Measurements from ENCODE around the gene CCDC17.

CCDC17 gene

DNA sequence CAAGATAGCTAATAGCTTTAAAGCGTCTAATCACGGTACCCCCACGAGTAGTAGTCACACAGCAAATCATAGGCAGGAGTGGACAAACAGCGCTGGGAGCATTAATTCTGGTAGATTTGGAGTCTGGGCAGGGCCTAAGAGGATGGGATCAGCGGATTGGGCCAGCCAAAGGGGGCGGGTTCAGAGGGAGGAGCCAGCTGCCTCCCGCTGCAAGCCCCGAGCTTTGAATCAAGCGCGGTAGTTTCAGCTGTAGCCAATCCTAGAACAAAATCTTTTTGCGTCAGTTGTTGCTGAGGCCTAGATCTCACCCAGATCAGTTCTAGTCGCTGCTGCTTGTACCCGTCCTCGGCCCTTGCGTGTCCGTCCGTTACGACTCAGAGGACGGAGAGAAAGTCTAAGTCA, 40.6 kb downstream of the CCDC17 start:
- peak; percentile 81 for DNase-seq (ENCODE audit: low read depth)

GRCh38 chr1:45574105-45574626, 49.7 kb downstream of the CCDC17 start:
- DNase-seq (ENCODE audit: low read depth), result no peak

DNA sequence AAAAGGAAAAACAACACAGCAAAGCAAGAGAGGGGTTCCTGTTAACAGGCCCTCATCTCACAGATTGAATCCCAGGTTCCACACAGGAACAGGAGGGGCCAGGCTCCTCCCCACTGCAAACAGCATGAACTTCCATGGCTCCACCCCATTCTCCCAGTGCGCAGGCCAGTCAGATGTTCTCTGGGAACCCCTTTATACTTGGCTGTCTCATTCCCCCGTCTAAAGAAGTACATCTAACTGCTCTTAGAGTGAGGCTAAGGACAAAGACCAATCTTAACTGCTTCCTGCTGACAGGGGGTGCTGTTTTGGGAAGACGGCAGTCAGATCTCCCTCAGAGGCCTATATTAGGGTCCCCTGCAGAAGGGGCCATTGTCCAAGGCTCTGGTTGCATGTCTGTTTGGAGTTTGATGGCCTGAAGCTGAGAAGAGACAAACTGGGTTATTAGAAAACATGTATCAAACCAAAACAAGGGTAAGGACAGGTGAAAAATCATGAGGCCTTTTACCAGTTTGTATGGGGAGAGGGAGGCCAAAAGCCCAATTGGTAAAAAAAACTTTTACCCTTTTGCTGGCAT, 50.5 kb downstream of the CCDC17 start:
- DNase-seq (ENCODE audit: low read depth), result no peak

- DNase-seq (ENCODE audit: low read depth), result no peak
Measured at GRCh38 chr1:45570631-45571030, 53.2 kb downstream of the CCDC17 start.

Data from stimulated activated CD8-positive, alpha-beta memory T cell treated with anti-CD3 and anti-CD28 coated beads, Interleukin-7, amount 100 ng/mL, for 24 hours (primary cell).